Memory B cell (primary cell): ENCODE results near the gene RNF112.

Experiments used
- ATAC-seq: fragments of 150-1000 bp; cut with Tn5 transposase; 2 replicates; pipeline ENCODE4 v1.10.0; 2021; ENCODE audit warnings: low read depth, mild to moderate bottlenecking, moderate library complexity
- DNase-seq, 2 donors: peaks; one replicate each; pipeline ENCODE4 v3.0.0; 2022; ENCODE audit warnings: low spot score in 2 of 2
- H3K27ac Mint-ChIP-seq: one replicate; pipeline ENCODE4 v1.8.0; 2022; ENCODE audit warnings: mild to moderate bottlenecking, moderate library complexity, mixed read lengths
- H3K27me3 Mint-ChIP-seq: one replicate; pipeline ENCODE4 v1.8.0; 2022; ENCODE audit warnings: mixed read lengths
- H3K36me3 Mint-ChIP-seq: one replicate; pipeline ENCODE4 v1.8.0; 2022; ENCODE audit warnings: mild to moderate bottlenecking, mixed read lengths
- H3K4me1 Mint-ChIP-seq: one replicate; pipeline ENCODE4 v1.8.0; 2022; ENCODE audit warnings: mixed read lengths
- H3K4me3 Mint-ChIP-seq: one replicate; pipeline ENCODE4 v1.8.0; 2022; ENCODE audit warnings: mild to moderate bottlenecking, moderate library complexity, mixed read lengths
- H3K9me3 Mint-ChIP-seq: one replicate; pipeline ENCODE4 v1.8.0; 2022; ENCODE audit warnings: mixed read lengths

The RNF112 gene

DNA sequence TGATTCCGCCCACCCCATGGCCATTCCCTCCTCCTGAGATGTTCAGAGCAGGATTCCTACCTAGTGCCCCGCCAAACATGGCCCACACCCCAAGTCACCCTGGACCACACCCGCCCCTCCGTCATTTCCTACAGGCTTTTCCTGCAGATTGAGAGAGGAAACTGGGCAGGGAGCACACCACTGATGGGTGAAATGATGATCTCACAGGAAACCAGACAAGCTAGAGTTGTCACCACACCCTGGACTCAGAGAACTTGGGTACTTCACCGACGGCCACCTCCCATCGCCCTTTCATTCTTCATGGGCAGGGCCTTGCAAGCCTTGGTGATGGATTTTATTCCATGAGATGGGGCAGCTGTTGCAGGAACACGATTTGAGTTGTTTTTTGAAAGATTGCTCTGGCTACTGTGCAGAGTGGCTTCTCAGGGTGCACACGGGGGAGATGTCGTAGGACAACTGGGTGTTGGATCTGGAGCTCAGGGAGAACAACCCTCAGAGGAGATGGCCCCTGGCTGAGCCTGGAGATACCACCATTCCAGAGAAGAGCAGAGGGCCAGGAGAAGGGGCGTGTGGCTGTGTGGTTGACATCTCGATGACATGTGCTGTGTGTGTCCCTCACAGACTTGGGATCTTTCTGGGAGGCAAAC lies 41.1 kb upstream of the RNF112 start:
- peak; percentile 70 for ATAC-seq
- no peaks in the 10 kb centered on the region for H3K9me3 Mint-ChIP-seq
- H3K4me1 Mint-ChIP-seq: peaks cover 38% of the 10 kb centered on the region
- no peak for DNase-seq
- peaks cover 2% of the 10 kb centered on the region for H3K36me3 Mint-ChIP-seq
- H3K27ac Mint-ChIP-seq: peak overlapping the region; percentile 88
- no peaks in the 10 kb centered on the region for H3K27me3 Mint-ChIP-seq
- peak overlapping the region; percentile 77 for H3K4me3 Mint-ChIP-seq

DNA sequence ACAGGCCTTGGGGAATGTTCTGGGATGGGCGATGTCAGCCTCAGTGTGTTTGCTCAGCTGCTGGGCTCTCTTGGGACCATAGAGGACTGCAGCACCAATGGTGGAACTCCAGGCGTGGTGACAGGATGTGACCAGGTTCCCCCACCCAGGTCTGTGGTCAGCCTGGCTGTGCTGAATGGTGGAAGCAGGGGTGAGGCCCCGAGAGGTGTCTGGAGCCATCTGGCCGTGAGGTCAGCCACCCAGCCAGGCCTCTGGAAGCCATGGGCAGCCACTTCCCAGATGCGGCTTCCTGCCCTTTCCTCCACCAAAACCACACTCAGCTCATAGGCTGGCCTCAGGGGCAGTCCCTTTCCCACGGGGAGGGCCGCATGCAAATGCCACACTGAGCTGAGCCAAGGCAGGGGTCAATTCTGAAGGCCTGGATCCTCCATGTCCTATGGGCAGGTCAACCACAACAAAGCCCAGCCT lies 40.5 kb upstream of the RNF112 start:
- peaks cover 38% of the 10 kb centered on the region for H3K4me1 Mint-ChIP-seq
- H3K9me3 Mint-ChIP-seq: no peaks in the 10 kb centered on the region
- peak in 1 of 2 donors; percentile 28 for DNase-seq
- peak overlapping the region; percentile 77 for H3K4me3 Mint-ChIP-seq
- H3K27me3 Mint-ChIP-seq: no peaks in the 10 kb centered on the region
- ATAC-seq: peak; percentile 78
- peaks cover 2% of the 10 kb centered on the region for H3K36me3 Mint-ChIP-seq
- H3K27ac Mint-ChIP-seq: peak overlapping the region; percentile 88

DNA sequence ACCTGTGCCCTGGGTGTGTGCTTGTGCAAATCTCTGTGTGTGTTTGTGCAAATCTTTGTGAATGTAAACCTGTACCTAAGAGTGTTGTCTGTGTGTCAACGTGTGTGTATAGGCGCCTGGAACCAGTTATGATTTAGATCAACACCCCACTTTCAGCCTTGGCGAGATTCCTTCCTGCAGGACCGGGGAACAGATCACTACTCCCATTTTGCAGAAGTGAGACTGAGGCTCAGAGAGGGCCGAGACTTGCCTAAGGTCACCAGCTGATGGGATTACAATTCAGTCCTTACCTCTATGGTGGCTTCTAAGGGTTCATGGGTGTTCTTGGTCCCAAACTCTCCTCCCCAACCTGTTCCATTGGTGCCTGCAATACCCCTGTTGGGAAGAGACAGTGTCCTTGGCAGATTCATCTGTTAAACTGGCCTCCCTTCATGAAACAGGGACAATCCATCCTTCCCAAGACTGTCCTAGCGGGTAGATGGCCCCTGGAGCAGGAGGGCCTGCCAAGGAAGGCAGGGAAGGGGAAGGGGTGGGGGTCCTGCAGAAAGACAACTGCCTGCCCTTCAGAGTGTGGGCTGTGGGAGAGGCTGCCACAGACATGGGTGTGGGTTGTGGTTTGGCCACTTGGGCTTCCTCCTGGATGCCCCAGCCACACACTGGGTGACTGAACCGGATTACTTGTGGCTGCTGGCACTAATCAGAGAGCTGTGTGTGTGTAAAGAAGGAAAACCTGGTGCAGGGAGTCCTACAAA lies 39.6 kb upstream of the RNF112 start:
- DNase-seq (no peak), ATAC-seq (no peak)
- Mint-ChIP-seq H3K9me3 (no peaks in the 10 kb centered on the region), H3K27ac (peak overlapping the region; percentile 88), H3K4me3 (peak overlapping the region; percentile 77), H3K36me3 (peaks cover 2% of the 10 kb centered on the region), H3K27me3 (no peaks in the 10 kb centered on the region), H3K4me1 (peaks cover 40% of the 10 kb centered on the region)

DNA sequence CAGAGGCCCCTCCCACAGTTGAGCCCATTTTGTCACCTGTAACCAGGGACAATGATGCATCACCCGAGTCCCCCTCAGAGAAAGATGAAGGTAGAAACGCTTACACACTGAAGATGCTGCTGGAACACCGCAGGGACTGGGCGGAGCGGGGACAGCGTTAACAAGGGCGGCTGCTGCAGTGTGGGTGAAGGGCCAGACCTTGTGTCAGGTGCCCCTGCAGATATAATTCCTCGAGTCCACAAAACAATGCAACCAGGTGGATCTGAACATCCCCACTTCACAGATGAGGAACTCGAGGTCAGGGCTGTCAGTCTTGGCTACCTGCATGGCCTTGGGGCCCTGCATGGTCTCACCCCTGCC lies 39.0 kb upstream of the RNF112 start:
- ATAC-seq: no peak
- DNase-seq: no peak
- Mint-ChIP-seq H3K4me3 (no peak overlapping the region), H3K9me3 (no peaks in the 10 kb centered on the region), H3K36me3 (peaks cover 2% of the 10 kb centered on the region), H3K27ac (peak overlapping the region; percentile 76), H3K4me1 (peaks cover 39% of the 10 kb centered on the region), H3K27me3 (no peaks in the 10 kb centered on the region)

DNA sequence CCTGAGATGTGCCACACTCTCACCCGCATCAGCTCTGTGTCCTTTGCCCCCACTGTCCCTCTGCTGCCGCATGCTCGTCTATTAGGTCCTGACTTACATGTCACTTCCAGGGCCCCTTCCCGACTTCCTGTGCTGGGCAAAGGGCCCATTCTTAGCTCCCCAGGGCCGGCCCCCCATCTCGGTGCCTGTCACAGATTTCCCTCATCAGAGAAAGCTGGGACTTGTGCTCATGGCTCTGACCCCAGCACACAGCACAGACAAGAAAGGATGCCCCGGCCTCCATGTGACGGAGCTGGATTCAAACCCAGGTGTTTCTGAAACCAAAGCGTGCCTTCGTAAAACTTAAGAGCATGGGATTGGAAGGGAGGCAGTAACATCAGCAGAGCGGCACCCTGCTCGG lies 38.6 kb upstream of the RNF112 start:
- Mint-ChIP-seq H3K4me3 (no peak overlapping the region), H3K27me3 (no peaks in the 10 kb centered on the region), H3K27ac (no peak overlapping the region), H3K4me1 (peaks cover 41% of the 10 kb centered on the region), H3K36me3 (peaks cover 2% of the 10 kb centered on the region), H3K9me3 (no peaks in the 10 kb centered on the region)
- no peak for DNase-seq
- ATAC-seq: no peak

DNA sequence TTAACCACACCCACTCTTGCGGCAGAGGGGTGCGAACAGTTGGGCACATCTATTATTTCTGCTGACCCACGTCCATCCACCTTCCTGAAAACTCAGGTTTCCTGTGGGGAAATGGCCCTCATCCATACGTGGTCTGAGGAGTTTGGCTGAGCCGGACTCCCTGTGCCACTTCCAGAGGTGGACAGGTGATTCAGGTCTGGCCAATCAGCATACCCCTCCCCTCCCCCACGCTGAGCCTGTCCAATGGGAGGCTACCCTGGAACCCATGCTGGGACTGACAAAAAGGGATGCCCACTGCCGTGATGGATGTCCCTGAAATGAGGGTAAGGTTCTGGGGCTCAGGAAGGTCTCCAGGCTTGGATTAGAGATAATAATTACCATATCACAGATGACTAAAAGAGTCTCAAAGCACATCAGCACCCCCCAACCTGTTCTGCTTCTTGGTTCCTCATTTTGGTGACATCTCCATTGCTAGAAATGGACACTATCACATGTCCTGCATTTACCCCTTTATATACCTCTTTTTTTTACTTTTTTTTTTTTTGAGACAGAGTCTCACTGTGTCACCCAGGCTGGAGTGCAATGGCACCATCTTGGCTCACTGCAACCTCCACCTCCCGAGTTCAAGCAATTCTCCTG lies 38.0 kb upstream of the RNF112 start:
- ATAC-seq: no peak
- H3K27me3 Mint-ChIP-seq: no peaks in the 10 kb centered on the region
- no peak for DNase-seq
- no peaks in the 10 kb centered on the region for H3K9me3 Mint-ChIP-seq
- peaks cover 41% of the 10 kb centered on the region for H3K4me1 Mint-ChIP-seq
- no peak overlapping the region for H3K4me3 Mint-ChIP-seq
- H3K27ac Mint-ChIP-seq: no peak overlapping the region
- H3K36me3 Mint-ChIP-seq: peaks cover 2% of the 10 kb centered on the region

DNA sequence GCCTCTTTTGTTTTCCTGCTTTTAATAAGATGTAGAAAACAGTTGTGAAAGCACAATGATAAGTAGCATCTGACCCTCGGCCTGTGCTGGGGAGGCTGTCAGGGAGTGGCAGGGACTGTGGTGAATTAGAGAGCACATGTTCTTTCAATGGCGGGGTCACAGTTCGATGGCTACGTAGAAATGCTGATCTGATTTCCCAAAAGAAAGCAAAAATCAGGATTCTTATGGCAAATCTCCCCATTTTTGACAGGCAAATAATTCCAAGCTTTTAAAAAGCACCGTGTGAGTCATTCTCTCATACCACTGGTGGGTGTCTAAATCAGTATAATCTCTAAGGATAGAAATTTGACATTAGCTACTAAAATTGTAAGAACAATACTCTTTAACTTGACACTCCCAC lies 36.9 kb upstream of the RNF112 start:
- peaks cover 37% of the 10 kb centered on the region for H3K4me1 Mint-ChIP-seq
- no peak overlapping the region for H3K4me3 Mint-ChIP-seq
- H3K36me3 Mint-ChIP-seq: peaks cover 2% of the 10 kb centered on the region
- H3K27me3 Mint-ChIP-seq: no peaks in the 10 kb centered on the region
- DNase-seq (no peak), ATAC-seq (no peak)
- H3K27ac Mint-ChIP-seq: no peak overlapping the region
- H3K9me3 Mint-ChIP-seq: no peaks in the 10 kb centered on the region

DNA sequence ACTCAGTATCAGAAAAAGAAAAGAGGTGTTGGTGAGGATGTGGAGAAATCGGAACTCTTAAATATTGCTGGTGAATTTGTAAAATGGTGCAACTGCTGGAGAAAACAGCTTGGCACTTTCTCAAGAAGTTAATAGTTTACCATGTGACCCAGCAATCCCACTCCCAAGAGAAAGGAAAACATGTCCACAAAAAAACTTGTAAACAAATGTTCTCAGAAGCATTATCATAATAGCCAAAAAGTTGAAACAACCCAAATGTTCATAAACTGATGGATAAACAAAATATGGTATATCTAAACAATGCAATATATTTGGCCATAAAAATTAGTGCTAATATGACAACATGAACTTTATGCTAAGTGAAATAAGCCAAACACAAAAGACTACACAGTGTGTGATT lies 35.3 kb upstream of the RNF112 start:
- Mint-ChIP-seq H3K27me3 (no peaks in the 10 kb centered on the region), H3K4me1 (peaks cover 26% of the 10 kb centered on the region), H3K4me3 (peak overlapping the region; percentile 61), H3K27ac (no peak overlapping the region), H3K36me3 (peaks cover 5% of the 10 kb centered on the region), H3K9me3 (no peaks in the 10 kb centered on the region)
- ATAC-seq (no peak), DNase-seq (no peak)

DNA sequence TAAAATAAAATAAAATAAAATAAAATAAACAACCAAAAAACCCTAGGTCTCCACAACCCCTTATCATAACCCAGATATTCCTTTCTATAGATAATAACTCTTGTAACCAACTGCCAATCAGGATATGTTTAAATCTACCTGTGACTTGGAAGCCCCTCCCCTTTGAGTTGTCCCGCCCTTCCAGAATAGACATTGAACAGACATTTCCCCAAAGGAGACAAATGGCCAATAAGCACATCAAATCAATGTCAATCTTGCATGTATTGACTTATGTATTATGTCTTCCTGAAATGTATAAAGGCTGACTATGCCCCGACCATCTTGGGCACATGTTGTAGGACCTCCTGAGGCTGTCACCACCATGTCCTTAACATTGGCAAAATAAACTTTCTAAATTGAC lies 34.2 kb upstream of the RNF112 start:
- ATAC-seq (no peak), DNase-seq (no peak)
- Mint-ChIP-seq H3K9me3 (no peaks in the 10 kb centered on the region), H3K4me1 (peaks cover 15% of the 10 kb centered on the region), H3K27ac (peak overlapping the region; percentile 96), H3K27me3 (no peaks in the 10 kb centered on the region), H3K4me3 (peak overlapping the region; percentile 98), H3K36me3 (peaks cover 12% of the 10 kb centered on the region)

DNA sequence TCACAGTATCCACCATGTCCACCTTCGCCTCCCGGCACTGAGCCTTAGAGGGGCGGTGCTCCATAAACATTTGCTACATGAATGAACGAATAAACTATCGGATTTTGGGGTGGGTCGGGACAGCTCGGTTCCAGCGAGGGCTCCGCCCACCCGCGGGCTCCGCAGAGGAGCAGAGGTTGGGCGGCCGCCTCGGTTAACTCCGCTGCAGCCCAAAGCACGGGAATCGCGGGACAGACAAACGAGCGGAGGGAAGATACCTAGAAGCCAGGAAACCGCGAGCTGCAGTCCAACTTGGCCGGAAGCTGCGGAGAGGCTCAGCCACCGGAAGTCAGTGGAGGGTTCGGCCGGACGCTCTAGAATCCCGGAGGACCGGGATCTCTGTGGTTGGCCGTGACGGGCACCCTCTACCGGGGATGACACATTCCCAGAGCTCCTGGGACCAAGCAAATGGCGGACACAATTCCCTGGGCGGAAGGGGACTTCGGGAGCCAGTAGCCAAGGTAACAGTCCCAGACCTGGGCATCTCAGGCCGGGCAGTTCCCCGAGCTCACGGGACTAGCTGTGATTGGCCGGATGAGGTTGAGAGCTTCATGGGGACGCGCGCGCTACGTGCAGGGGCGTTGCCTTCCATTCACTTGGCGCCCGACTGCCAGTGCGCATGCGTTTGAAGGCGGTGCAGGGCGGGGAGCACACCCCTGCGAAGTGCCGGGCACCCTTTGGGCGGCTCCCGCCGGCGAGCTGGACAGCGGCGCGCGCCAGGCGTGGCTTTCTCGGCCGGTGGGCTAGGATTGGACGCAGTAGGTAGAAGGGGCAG lies 33.2 kb upstream of the RNF112 start:
- H3K27ac Mint-ChIP-seq: peak overlapping the region; percentile 96
- peak; percentile 90 to 94 for DNase-seq
- peaks cover 8% of the 10 kb centered on the region for H3K4me1 Mint-ChIP-seq
- no peaks in the 10 kb centered on the region for H3K27me3 Mint-ChIP-seq
- peak overlapping the region; percentile 98 for H3K4me3 Mint-ChIP-seq
- H3K36me3 Mint-ChIP-seq: peaks cover 12% of the 10 kb centered on the region
- no peaks in the 10 kb centered on the region for H3K9me3 Mint-ChIP-seq
- ATAC-seq: peak; percentile 85

DNA sequence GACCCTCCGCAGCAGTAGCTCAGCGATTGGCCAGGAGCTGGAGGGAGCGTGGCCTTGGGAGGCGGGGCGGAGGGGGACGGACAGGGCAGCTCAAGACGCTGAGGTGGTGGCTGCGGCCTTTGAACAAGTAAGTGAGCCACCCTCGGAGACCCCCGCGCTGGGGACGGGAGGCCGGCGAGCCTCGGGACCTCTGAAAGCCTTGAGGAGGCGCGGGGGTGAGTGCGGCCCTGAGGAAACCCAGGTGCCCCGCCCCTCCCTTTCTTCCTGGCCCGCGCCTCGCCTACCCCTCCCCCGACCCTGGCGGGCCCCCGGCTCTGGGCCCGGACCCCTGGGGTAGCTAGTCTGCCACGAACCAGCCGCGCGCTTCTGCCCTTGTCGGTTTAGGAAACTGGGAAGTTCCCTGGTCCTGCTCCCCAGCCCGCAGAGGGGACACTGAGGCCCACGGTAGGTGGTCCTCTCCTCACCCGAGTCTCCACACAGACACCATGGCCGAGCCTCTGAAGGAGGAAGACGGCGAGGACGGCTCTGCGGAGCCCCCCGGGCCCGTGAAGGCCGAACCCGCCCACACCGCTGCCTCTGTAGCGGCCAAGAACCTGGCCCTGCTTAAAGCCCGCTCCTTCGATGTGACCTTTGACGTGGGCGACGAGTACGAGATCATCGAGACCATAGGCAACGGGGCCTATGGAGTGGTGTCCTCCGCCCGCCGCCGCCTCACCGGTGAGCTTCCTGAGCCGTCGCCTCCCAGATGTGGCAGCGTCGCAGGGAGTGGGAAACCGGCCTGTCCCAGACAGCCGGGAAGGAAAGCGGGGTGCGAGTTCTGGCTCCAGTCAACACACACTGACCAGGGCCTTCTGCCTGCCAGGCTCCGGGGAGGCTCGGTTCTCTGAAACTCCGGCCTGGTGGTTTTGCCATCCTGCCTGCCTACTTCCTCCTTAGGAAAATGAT lies 32.3 kb upstream of the RNF112 start, which contains the start of gene MAPK7:
MAPK7 (plus strand) TSS at position 83 of the 945 bp plus-strand sequence; CDS start at position 486, 403 bp downstream.
- Mint-ChIP-seq H3K27me3 (no peaks in the 10 kb centered on the region), H3K36me3 (peaks cover 16% of the 10 kb centered on the region), H3K4me3 (peak within 1 kb of the TSS; percentile 98), H3K27ac (peak within 1 kb of the TSS; percentile 96), H3K4me1 (peaks cover 8% of the 10 kb centered on the region), H3K9me3 (no peaks in the 10 kb centered on the region)
- no peak for DNase-seq
- ATAC-seq: peak; percentile 3

DNA sequence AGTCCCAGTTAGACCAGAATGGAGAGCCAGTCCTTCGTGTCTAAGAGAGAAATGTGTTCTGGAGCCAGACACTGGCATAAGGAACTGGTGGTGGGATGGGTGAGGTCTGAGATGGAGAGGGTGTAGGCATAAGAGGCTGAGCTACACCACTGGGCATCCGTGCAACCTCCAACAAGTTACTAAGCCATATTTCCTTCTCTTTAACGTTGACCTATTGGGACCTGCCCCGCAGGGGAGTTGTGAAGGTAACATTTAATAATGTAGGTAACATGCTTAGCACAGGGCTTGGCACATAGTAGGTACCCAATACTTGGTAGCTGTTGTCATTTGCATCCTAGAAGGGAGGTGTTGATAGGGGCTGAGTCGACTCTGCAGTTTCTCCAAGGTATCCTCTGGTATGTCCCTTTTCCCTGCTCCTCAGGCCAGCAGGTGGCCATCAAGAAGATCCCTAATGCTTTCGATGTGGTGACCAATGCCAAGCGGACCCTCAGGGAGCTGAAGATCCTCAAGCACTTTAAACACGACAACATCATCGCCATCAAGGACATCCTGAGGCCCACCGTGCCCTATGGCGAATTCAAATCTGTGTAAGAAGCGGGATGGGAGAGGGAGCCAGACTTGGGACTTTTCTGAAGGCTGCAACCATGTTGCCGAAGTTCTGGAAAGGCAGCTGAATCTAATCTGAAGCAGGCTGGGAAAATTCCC lies 31.5 kb upstream of the RNF112 start:
- Mint-ChIP-seq H3K36me3 (peaks cover 22% of the 10 kb centered on the region), H3K27me3 (no peaks in the 10 kb centered on the region), H3K4me3 (peak overlapping the region; percentile 98), H3K9me3 (no peaks in the 10 kb centered on the region), H3K27ac (no peak overlapping the region), H3K4me1 (peaks cover 8% of the 10 kb centered on the region)
- no peak for DNase-seq
- no peak for ATAC-seq
